NK-92 (cell line): ENCODE data around the gene KCTD16.

Source experiments
- DNase-seq: peaks from one replicate; lab custom pipeline; 2025; ENCODE audit not compliant: unreplicated experiment; lab: John Stamatoyannopoulos, UW

KCTD16 gene

DNA sequence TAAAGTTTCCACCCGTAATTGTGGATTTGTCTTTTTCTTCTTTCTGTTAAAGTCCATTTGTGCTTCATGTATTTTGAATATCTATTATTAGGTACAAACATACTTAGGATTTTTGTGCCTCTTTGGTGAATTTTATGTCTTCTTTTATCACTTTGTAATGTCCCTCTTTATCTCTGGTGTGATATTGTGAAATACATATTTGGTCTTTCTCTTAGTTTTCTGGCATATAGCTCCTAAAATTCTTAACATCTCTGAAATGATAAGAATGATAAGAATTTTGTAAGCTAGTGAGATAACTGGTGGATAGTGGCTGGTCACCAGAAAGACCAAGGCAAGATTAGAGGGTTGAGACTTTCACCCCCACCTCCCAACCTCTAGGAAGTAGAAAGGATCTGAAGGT lies 111.1 kb downstream of the KCTD16 start:
- no peak for DNase-seq

DNA sequence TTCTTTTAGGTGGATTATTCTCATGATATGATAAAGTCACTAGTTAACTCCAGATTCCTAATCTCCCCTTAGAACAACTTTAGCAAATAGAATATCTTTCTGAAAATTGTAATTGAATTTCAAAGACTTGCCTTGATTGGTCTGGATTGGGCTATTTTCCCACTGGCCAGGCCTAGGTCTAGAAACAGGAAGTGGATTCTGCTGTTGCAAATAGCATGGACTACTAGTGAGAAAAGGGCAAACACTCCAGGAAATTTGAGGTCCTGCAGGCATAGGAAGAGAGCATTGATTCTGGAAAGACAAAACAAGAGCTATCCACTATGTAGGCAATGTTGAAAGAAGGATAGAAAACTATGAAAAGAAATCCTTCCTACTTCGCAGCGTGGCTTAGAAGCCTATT lies 113.4 kb downstream of the KCTD16 start:
- no peak for DNase-seq

DNA sequence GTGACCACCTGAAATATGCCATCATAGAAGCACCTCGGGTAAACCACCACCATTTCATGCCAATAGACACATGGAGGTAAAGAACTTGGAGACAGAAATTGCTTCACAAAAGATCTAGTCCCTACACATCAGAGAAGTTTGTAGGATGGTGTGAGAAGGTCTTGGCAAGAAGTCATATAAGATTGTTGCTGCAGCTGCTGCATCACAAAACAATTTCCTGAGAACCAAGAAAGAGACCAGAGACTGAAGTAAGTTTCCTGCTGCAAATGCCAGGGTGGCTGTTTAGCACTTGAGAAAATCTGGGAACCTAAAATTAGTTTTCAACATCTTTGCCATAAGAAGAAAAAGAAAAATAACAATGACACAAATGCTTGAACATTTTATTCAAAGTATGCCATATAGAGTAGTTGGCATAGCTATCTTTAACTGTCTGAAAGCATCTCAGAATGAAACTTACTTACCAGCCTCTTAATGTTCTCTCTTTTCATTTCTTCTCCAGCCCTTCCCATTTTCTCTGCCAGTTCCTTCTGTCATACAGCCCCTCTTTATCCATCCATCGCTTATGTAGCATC lies 114.3 kb downstream of the KCTD16 start:
- no peak for DNase-seq

DNA sequence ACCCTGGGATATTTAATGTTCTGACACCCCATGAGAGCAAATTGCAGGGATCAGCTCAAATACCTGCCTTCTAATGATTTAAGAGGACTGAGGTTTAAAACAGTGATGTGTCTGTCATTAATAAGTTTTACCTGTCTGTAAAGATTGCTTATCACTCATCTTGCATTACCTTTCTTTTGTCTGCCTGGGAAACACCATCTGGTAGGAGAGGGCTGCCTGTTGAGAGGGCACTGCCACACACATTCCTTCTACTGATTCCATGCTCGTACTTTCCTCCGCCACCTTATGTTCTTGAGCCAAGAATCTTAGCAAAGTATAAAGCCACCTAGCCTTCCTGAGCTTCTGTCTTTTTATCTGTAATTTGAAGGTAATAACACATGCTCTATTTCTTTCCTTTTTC lies 118.6 kb downstream of the KCTD16 start:
- DNase-seq: no peak

DNA sequence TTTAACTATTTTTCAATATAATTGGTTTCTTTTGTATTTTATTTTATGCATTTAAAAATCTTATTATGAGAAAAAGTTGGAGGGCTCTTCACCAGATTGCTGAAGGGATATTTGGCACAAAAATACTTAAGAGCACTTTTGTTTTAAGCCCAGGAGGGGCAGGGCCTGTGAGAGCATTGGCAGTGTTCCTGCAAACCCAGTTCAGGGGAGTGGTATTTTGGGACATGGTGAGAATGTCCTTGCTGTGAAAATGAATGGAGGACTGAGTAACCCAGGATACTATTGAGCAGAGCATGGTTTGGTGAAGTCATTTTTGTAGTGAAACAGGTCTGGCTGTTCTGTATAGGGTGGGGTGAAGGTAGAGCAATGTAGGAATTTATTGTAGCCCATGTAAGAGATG lies 121.4 kb downstream of the KCTD16 start:
- no peak for DNase-seq

DNA sequence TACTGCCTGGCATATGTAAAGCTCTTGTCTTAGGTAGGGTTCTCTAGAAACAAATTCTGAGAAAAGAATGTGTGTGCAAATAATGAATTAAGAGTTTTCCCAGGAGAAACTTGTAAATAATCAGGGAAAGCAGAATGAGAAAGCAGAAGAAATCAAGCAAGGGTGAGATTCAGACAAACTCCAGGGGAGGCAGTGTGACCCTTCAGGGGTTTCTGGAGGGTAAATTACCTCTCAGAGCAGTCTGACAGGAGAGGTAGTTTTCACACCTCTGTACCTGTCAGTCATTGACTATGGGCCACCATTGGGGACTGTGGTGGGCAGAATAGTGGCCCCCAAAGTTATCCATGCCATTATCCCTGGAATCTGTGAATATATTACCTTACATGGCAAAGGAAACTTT lies 124.6 kb downstream of the KCTD16 start:
- no peak for DNase-seq

DNA sequence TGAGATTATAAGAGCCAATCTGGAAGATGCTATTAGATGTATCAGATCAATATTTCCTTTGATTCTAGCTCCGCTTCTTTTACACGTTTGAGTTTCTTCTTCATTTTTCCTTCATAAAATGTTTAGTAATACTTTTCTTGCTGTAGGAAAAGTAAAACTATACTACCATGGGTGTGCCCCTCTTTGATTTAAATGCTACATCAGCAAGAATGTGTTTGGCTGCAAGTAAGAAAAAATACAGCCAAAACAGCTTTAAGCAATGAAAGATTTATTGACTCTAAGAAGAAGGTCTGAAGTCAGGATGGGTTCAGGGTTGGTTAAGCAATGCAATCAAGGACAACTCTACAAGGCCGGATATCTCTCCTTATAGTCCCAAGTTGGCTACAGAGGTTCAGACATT lies 126.4 kb downstream of the KCTD16 start:
- no peak for DNase-seq

DNA sequence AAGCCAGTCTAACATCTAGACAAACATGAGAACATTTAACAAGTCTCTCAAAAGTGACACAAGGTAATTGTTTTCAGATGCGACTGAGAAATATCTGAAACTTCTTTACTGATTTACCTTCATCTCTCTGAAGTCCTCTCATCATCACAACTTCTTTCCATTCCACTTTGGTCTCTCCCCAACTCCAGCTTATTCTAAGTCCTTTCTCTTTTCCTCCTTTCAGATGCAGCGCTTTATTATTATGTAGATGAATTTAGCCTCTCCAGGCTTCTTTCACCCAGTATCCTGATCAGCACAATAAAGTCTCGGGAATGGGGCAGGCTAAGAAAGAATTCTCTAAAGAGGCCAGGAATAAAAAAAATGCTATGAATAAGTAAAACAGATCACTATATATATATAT lies 128.0 kb downstream of the KCTD16 start:
- no peak for DNase-seq

DNA sequence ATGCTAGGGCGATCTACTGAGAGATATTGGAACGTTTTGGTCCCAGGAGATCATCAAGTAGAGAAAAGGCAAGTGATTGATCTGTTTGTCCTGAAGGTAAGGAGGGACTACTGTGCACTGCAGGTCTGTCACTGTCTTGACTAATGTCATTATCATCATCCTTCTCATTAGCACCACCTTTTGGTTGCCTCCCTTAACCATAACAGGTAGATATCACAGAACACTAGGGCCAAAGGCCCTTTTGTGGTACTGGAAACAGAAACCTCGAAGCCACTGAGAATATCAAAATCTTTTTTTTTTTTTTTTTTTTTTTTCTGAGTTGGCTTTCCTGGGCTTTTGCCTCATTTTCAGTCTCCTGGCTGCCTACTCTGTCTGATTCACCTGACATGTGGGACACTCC lies 134.0 kb downstream of the KCTD16 start:
- no peak for DNase-seq

DNA sequence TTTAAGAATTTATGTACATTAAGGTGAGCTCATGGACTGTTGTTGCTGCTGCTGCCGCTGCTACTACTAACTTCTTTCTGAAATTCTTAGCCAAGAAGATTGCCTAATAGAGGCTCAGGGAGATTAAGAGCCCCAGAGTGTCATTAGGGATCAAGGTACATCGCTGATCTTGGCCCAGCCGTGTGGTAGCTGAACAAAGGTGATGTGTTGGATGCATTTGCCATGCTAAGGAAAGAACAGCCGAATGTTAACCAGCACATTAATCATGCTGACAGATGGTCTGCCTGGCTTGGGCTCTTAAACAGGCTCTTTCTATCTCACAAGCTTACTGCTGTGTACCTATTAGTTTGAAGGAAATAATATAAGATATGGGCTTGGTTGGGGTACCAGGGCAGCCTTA lies 137.1 kb downstream of the KCTD16 start:
- no peak for DNase-seq

DNA sequence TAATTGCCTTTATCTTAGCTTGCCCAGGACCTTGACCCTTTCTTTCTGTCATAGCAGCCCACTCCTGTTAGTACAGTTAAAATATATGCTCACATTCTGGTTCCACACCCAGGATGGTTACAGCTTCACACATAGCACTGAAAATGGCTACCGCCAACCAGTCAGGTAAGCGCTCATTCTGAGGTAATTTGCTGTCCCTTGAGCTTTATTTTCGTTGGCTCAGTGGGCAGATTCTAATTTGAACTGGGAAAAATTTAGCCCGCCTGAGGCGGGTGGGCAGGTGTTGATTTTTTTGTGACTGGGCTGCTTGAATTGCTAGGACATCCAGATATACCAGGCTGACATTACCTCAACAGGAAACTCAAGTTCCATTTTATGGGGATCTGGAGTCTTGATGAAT lies 137.5 kb downstream of the KCTD16 start:
- DNase-seq: no peak

DNA sequence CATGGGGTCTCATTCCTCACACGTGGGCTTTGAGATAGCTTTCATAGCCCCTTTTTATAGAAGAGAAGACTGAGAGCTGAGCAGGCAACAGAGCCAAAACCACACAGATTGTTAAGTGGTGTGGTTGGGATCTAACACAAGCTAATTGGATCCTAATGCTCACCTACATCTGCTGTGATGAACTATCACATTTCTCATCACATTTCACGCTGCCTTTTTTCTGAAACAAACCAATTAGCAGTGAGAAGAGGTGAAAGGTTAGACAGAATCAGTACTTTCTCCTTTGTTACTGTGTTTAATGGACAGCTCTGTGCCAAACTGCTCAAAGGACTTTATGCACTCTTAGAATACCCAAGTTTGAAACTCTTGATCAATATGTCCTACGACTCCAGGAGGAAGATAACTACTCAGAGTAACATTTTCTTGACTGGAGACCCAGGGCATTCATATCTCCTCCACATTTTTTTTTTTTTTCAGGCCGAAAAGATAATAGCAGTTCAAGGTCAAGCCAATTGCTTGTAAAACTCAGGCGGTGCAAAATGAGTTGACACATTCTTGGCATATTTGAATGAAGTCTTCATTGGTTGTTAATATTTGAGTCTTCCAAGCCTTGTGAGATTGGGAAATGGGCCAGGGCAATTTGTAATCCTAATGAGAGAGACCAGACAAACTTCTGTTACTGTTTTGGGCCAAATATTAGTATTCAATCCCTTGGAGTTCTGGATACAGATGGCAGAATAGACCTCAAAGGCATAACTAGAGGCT lies 138.4 kb downstream of the KCTD16 start:
- no peak for DNase-seq

DNA sequence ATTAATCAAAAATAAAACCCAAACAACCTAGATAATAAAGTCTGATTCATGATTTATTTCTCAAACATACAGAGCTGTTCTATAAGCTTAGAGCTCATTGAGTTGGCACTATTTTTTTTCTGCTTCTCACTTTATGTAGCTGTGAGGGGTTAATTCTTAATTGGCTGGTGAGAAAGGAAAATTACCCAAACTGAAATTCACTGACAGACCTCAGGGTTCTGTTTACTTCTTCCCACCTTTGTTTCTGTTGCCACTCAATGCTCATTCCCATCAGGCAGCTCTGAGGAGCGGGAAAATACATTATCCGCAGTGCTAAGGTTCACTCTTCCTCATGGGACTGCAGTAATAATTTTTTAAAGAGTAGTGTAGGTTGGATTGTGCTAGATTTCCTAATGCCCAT lies 139.9 kb downstream of the KCTD16 start:
- no peak for DNase-seq

DNA sequence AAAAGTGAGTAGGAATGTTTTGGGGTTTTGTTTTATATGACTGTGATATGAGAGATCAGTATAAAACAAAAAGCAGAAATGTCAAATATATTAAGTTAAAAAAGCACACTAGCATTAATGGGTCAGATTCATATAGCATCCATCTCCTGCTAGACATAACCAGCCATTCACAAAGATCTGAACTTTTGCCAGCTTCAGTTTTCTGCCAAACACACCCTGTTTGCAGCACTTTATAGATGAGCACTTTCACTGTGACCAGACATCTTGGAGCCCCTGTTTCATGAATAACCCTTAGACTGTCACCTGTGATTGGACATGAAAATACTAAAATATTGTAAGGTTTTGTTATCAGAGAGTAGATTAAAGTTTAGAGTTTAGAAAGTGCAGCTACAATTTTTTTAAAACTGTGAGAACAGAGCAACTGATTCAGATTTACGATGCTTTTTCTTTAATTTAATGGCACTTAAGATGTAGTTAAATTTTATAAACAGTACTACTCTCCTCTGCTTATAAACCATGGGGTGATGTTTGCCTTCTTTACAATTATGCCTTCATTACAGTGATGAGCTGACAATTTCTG lies 142.6 kb downstream of the KCTD16 start:
- DNase-seq: no peak

DNA sequence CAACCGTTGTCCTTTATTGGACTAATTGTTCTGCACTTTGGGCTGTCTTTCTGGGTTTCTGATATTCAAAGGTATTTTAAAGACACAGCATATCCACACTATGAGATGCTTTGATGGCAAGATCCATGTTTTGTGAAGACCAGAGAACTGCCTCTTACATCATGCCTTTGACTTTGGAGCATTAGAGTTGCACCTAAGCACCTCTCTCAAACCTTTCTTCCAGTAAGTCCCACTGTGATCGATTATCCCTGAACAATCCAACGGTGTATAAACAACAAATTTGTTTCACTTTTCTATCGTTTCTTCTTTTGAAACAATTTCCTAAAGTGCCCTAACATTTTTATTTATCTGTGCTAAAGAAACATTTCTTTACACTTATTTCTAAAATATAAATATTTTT lies 144.4 kb downstream of the KCTD16 start:
- no peak for DNase-seq

DNA sequence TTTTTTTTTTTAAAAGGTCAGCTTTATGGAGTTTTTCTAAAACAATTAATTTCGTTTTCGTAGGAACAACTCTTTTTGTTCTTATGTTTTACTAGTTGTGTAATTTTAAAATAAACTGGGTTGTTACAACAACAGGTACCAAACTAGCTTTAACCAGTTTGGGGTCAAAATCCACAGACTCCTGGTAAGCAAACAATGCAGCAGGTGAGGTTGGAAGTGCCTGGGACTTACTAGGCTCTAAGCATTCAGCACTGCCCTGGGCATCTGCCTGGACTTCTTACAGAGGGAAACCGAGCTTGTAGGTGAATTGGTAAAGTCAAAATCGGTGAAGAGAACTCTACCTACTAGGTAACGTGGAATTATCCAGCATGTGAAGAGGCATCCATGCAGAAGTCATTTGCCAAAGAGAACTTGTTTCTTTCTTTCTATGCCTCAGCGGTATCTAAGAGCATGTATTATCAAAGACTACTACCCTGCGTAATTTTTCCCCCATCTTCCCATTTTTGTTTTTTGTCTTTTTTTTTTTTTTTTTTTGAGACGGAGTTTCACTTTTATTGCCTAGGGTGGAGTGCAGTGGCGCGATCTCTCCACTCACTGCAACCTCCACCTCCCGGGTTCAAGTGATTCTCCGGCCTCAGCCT lies 145.4 kb downstream of the KCTD16 start:
- DNase-seq: no peak

DNA sequence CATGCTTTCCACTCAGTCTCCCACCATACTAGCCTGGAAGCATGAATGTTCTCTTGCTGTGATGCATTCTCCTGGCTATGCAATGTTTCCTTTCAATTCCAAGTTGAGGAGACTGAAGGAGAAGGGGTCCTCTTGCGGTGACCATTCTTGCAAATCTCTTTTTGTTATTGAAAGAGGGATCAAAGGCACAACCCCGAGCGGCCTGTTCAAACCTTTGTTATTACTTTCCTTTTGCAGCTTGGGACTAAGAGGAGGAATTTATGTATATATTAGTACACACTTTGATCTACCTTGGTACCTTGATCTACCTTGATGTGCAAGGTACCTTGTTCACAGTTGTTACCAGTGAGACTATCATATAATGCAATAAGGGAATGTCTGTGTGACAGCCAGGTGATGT lies 147.3 kb downstream of the KCTD16 start:
- DNase-seq: no peak

DNA sequence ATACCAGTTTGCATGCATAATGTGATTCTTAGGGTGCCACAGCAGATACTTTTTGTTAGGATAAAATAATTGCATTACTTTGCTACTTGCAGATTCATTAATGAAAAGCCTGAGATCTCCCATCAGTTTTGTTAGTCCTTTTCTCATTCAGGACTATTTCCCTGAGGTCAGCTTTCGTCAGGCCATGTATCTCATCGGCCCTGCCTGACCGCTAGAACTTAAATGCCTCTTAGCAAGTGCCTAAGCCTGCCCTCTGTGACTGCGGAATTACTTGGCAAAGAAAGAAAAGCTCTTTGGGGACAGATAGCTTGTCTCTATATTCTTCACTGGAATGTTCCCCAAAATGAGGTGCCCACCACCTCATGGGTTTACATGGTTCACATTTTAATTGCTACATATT lies 147.8 kb downstream of the KCTD16 start:
- DNase-seq: no peak

DNA sequence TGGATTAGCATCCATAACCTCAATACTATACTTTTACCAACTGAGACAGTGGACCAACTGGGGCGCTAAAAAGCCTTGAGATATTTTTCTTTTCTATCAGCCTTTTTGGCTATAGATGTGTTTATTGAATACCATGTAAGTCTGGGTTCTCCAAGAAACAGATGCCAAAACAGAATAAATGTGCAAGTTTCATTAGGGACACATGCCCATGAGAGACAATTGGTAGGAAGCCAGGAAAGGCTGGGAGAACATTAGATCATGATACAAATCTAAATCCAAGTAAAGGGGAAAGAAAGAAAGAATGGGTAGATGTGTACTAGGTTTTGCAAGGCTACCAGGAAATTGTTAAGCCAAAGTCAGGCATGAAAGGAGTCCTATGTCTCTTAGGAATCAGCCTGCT lies 152.5 kb downstream of the KCTD16 start:
- DNase-seq: no peak

DNA sequence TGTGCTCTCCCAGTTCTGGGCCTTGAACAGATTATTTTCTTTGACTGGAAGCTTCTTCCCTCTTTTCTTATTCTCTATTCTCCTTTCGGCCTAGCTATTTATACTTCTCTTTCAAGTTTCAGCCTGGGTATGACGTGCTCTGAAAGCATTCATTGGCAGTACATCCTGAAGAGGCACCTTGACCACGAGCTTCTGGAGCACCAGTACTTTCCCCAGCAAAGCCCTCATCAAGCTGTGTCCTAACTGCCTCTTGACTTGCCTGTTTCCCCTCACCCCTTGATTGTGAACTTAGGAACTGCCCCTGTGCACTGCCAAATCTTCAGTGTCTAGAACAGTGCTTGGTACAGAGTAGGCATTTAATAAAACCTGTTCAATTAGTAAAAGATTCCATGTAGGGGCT lies 154.9 kb downstream of the KCTD16 start:
- no peak for DNase-seq

DNA sequence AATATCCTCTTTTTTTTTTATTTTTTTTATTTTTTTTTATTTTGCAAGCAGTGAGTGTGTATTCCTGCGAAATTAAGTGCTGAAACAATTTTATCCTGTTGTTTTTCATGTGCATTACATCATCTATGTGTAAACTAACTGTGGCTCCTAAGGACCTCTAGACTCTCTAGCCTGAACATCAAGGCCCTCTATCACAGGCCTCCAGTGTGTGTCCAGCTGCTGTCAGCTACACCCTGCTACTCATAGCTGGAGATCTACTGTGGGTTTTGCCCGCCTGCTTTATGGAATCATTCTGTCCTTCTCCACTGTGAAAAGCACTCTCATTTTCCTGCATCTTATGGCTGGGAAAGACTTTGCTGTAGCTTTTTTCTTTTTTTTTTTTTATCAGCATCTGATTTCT lies 157.8 kb downstream of the KCTD16 start:
- no peak for DNase-seq

DNA sequence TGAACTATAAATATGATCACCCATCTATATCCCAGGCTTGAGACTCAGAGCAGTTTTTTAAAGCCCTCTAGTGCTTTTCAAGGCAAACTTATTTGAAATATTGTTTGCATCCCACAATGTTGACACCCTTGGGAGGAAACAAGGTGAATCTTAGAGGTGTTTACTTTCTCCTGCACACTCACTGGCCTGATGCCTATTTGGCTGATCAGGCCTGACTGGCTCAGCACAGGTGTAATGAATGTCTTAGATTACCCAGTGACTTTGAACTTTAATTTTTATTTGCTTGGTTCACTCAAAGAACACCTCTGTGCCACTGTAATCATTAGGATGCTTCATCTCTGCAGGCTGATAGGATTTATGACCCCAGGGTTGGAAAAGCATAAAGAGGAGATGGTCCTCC lies 158.3 kb downstream of the KCTD16 start:
- no peak for DNase-seq
